Measurements from ENCODE around the gene GJC1. TPM values are rescaled to one million over a fixed set of nuclear protein-coding genes. Genes with fewer than 3 reads are reported as not detected.

The GJC1 gene
- polyA plus RNA-seq, 2 donors, result 0.83 to 1.2 TPM

GRCh38 chr17:44781551-44782325 lies 48.3 kb downstream of the GJC1 start:
- H3K9me3 ChIP-seq (ENCODE audit: control insufficient read depth in 2 of 2, insufficient read depth in 1 of 2, low read depth in 1 of 2, low read length in 1 of 2), result no peaks in the 10 kb centered on the region

GRCh38 chr17:44780845-44781480 lies 49.1 kb downstream of the GJC1 start:
- H3K4me3 ChIP-seq (ENCODE audit: low read depth in 1 of 2, low read length in 2 of 2), result no peak overlapping the region
- WGBS, 2 donors, result 90 to 91% methylated on average over 14 of the region's 14 CpGs
- H3K27me3 ChIP-seq (ENCODE audit: control insufficient read depth in 1 of 2, insufficient read depth in 2 of 2, low read length in 2 of 2), result no peaks in the 10 kb centered on the region
- no peaks in the 10 kb centered on the region for H3K9me3 ChIP-seq (ENCODE audit: control insufficient read depth in 2 of 2, insufficient read depth in 1 of 2, low read depth in 1 of 2, low read length in 1 of 2)
- no peak overlapping the region for H3K27ac ChIP-seq (ENCODE audit: low read depth in 2 of 2, low read length in 1 of 2)
- H3K4me1 ChIP-seq (ENCODE audit: control insufficient read depth in 2 of 2, insufficient read depth in 2 of 2, low read length in 1 of 2), result no peaks in the 10 kb centered on the region
- no peaks in the 10 kb centered on the region for H3K36me3 ChIP-seq (ENCODE audit: control insufficient read depth in 2 of 2, insufficient read depth in 2 of 2, low read length in 1 of 2)

More at GRCh38 chr17:44781551-44782325, 48.3 kb downstream of the GJC1 start:
- WGBS, 2 donors, result 59 to 61% methylated on average over 17 of the region's 17 CpGs
- Histone ChIP-seq H3K27ac (ENCODE audit: low read depth in 2 of 2, low read length in 1 of 2) (peak overlapping the region; percentile 5 to 45), H3K4me1 (ENCODE audit: control insufficient read depth in 2 of 2, insufficient read depth in 2 of 2, low read length in 1 of 2) (no peaks in the 10 kb centered on the region), H3K4me3 (ENCODE audit: low read depth in 1 of 2, low read length in 2 of 2) (no peak overlapping the region), H3K27me3 (ENCODE audit: control insufficient read depth in 1 of 2, insufficient read depth in 2 of 2, low read length in 2 of 2) (no peaks in the 10 kb centered on the region), H3K36me3 (ENCODE audit: control insufficient read depth in 2 of 2, insufficient read depth in 2 of 2, low read length in 1 of 2) (no peaks in the 10 kb centered on the region)

- Histone ChIP-seq H3K27me3 (ENCODE audit: control insufficient read depth in 1 of 2, insufficient read depth in 2 of 2, low read length in 2 of 2) (no peaks in the 10 kb centered on the region), H3K4me3 (ENCODE audit: low read depth in 1 of 2, low read length in 2 of 2) (no peak overlapping the region), H3K4me1 (ENCODE audit: control insufficient read depth in 2 of 2, insufficient read depth in 2 of 2, low read length in 1 of 2) (peaks cover 0 to 1% of the 10 kb centered on the region in 2 donors), H3K9me3 (ENCODE audit: control insufficient read depth in 2 of 2, insufficient read depth in 1 of 2, low read depth in 1 of 2, low read length in 1 of 2) (no peaks in the 10 kb centered on the region), H3K27ac (ENCODE audit: low read depth in 2 of 2, low read length in 1 of 2) (no peak overlapping the region), H3K36me3 (ENCODE audit: control insufficient read depth in 2 of 2, insufficient read depth in 2 of 2, low read length in 1 of 2) (no peaks in the 10 kb centered on the region)
- WGBS, 2 donors, result 81 to 87% methylated on average over 12 of the region's 12 CpGs
Observed at GRCh38 chr17:44780161-44780560, 49.9 kb downstream of the GJC1 start.

GRCh38 chr17:44779211-44780025 lies 50.7 kb downstream of the GJC1 start:
- H3K9me3 ChIP-seq (ENCODE audit: control insufficient read depth in 2 of 2, insufficient read depth in 1 of 2, low read depth in 1 of 2, low read length in 1 of 2), result no peaks in the 10 kb centered on the region
- H3K27ac ChIP-seq (ENCODE audit: low read depth in 2 of 2, low read length in 1 of 2), result no peak overlapping the region
- H3K4me3 ChIP-seq (ENCODE audit: low read depth in 1 of 2, low read length in 2 of 2), result no peak overlapping the region
- peaks cover 0 to 5% of the 10 kb centered on the region in 2 donors for H3K4me1 ChIP-seq (ENCODE audit: control insufficient read depth in 2 of 2, insufficient read depth in 2 of 2, low read length in 1 of 2)
- WGBS, 2 donors, result 15 to 17% methylated on average over 36 of the region's 36 CpGs
- no peaks in the 10 kb centered on the region for H3K36me3 ChIP-seq (ENCODE audit: control insufficient read depth in 2 of 2, insufficient read depth in 2 of 2, low read length in 1 of 2)
- no peaks in the 10 kb centered on the region for H3K27me3 ChIP-seq (ENCODE audit: control insufficient read depth in 1 of 2, insufficient read depth in 2 of 2, low read length in 2 of 2)

GRCh38 chr17:44778656-44779210 lies 51.4 kb downstream of the GJC1 start:
- peaks cover 0 to 5% of the 10 kb centered on the region in 2 donors for H3K4me1 ChIP-seq (ENCODE audit: control insufficient read depth in 2 of 2, insufficient read depth in 2 of 2, low read length in 1 of 2)

GRCh38 chr17:44777394-44778348 lies 52.4 kb downstream of the GJC1 start:
- peaks cover 0 to 5% of the 10 kb centered on the region in 2 donors for H3K4me1 ChIP-seq (ENCODE audit: control insufficient read depth in 2 of 2, insufficient read depth in 2 of 2, low read length in 1 of 2)
- H3K27me3 ChIP-seq (ENCODE audit: control insufficient read depth in 1 of 2, insufficient read depth in 2 of 2, low read length in 2 of 2), result no peaks in the 10 kb centered on the region
- H3K27ac ChIP-seq (ENCODE audit: low read depth in 2 of 2, low read length in 1 of 2), result no peak overlapping the region

More at GRCh38 chr17:44778656-44779210, 51.4 kb downstream of the GJC1 start:
- H3K27me3 ChIP-seq (ENCODE audit: control insufficient read depth in 1 of 2, insufficient read depth in 2 of 2, low read length in 2 of 2), result no peaks in the 10 kb centered on the region
- no peaks in the 10 kb centered on the region for H3K9me3 ChIP-seq (ENCODE audit: control insufficient read depth in 2 of 2, insufficient read depth in 1 of 2, low read depth in 1 of 2, low read length in 1 of 2)
- 19 to 26% methylated on average over 9 to 10 of the region's 10 CpGs for WGBS, 2 donors
- no peak overlapping the region for H3K4me3 ChIP-seq (ENCODE audit: low read depth in 1 of 2, low read length in 2 of 2)
- H3K36me3 ChIP-seq (ENCODE audit: control insufficient read depth in 2 of 2, insufficient read depth in 2 of 2, low read length in 1 of 2), result no peaks in the 10 kb centered on the region
- H3K27ac ChIP-seq (ENCODE audit: low read depth in 2 of 2, low read length in 1 of 2), result no peak overlapping the region

GRCh38 chr17:44776628-44777393 lies 53.3 kb downstream of the GJC1 start:
- no peak overlapping the region for H3K4me3 ChIP-seq (ENCODE audit: low read depth in 1 of 2, low read length in 2 of 2)
- H3K27ac ChIP-seq (ENCODE audit: low read depth in 2 of 2, low read length in 1 of 2), result no peak overlapping the region
- H3K36me3 ChIP-seq (ENCODE audit: control insufficient read depth in 2 of 2, insufficient read depth in 2 of 2, low read length in 1 of 2), result no peaks in the 10 kb centered on the region
- H3K9me3 ChIP-seq (ENCODE audit: control insufficient read depth in 2 of 2, insufficient read depth in 1 of 2, low read depth in 1 of 2, low read length in 1 of 2), result no peaks in the 10 kb centered on the region
- WGBS, 2 donors, result 82 to 85% methylated on average over 19 of the region's 19 CpGs
- no peaks in the 10 kb centered on the region for H3K27me3 ChIP-seq (ENCODE audit: control insufficient read depth in 1 of 2, insufficient read depth in 2 of 2, low read length in 2 of 2)
- peaks cover 0 to 5% of the 10 kb centered on the region in 2 donors for H3K4me1 ChIP-seq (ENCODE audit: control insufficient read depth in 2 of 2, insufficient read depth in 2 of 2, low read length in 1 of 2)

More at GRCh38 chr17:44777394-44778348, 52.4 kb downstream of the GJC1 start:
- no peaks in the 10 kb centered on the region for H3K9me3 ChIP-seq (ENCODE audit: control insufficient read depth in 2 of 2, insufficient read depth in 1 of 2, low read depth in 1 of 2, low read length in 1 of 2)
- H3K36me3 ChIP-seq (ENCODE audit: control insufficient read depth in 2 of 2, insufficient read depth in 2 of 2, low read length in 1 of 2), result no peaks in the 10 kb centered on the region
- no peak overlapping the region for H3K4me3 ChIP-seq (ENCODE audit: low read depth in 1 of 2, low read length in 2 of 2)
- 81 to 82% methylated on average over 17 to 20 of the region's 20 CpGs for WGBS, 2 donors

GRCh38 chr17:44775838-44776621 lies 54.1 kb downstream of the GJC1 start:
- peak overlapping the region; percentile 39 to 41 for H3K4me3 ChIP-seq (ENCODE audit: low read depth in 1 of 2, low read length in 2 of 2)
- no peaks in the 10 kb centered on the region for H3K36me3 ChIP-seq (ENCODE audit: control insufficient read depth in 2 of 2, insufficient read depth in 2 of 2, low read length in 1 of 2)
- H3K27me3 ChIP-seq (ENCODE audit: control insufficient read depth in 1 of 2, insufficient read depth in 2 of 2, low read length in 2 of 2), result no peaks in the 10 kb centered on the region
- 8 to 10% methylated on average over 39 to 43 of the region's 43 CpGs for WGBS, 2 donors
- H3K4me1 ChIP-seq (ENCODE audit: control insufficient read depth in 2 of 2, insufficient read depth in 2 of 2, low read length in 1 of 2), result peaks cover 0 to 5% of the 10 kb centered on the region in 2 donors
- H3K27ac ChIP-seq (ENCODE audit: low read depth in 2 of 2, low read length in 1 of 2), result peak overlapping the region in 1 of 2 donors; percentile 27
- no peaks in the 10 kb centered on the region for H3K9me3 ChIP-seq (ENCODE audit: control insufficient read depth in 2 of 2, insufficient read depth in 1 of 2, low read depth in 1 of 2, low read length in 1 of 2)
